H1 (cell line): ENCODE results near the gene CARD14.

Source experiments
- CTCF ChIP-seq, 3 experiments: IDR thresholded peaks; 1 replicate in 2 of 3; 2 replicates in 1 of 3; pipeline versions ENCODE4 v1.5.1 to v1.6.1; 2011; ENCODE audit warnings: low read length in 3 of 3, mild to moderate bottlenecking in 3 of 3, inconsistent platforms in 2 of 3, low read depth in 1 of 3, moderate library complexity in 1 of 3; ENCODE audit not compliant: insufficient read depth in 1 of 3; ENCODE audit errors: control extremely low read depth in 1 of 3
- NANOG ChIP-seq: IDR thresholded peaks from 2 replicates; pipeline ENCODE4 v1.6.1; 2011; ENCODE audit warnings: low read length, low read depth, mild to moderate bottlenecking, inconsistent platforms; ENCODE audit not compliant: insufficient read depth, poor library complexity, severe bottlenecking
- POLR2A ChIP-seq, 2 experiments: IDR thresholded peaks; 1 replicate in 1 of 2; 2 replicates in 1 of 2; pipeline ENCODE4 v1.6.1; 2011; ENCODE audit warnings: low read depth in 2 of 2, low read length in 2 of 2, mild to moderate bottlenecking in 2 of 2; ENCODE audit errors: control extremely low read depth in 1 of 2
- POU5F1 ChIP-seq: IDR thresholded peaks from 2 replicates; pipeline ENCODE4 v1.6.1; 2011; ENCODE audit warnings: low read depth, mild to moderate bottlenecking, low read length, moderate library complexity
- ZNF274 ChIP-seq: IDR thresholded peaks from 2 replicates; pipeline ENCODE4 v1.7.0; 2012; ENCODE audit warnings: low read length, borderline replicate concordance; ENCODE audit errors: extremely low read depth

GRCh38 chr17:80169107-80169506 lies 723 bp upstream of the CARD14 start:
- TF ChIP-seq POLR2A (IDR thresholded peaks at IDR 0.05; ENCODE audit: control extremely low read depth in 1 of 2, low read depth in 2 of 2, low read length in 2 of 2), result no peak
- no peak for TF ChIP-seq ZNF274
- TF ChIP-seq CTCF (IDR thresholded peaks at IDR 0.05; ENCODE audit: control extremely low read depth in 1 of 3, insufficient read depth in 1 of 3, low read depth in 1 of 3, low read length in 3 of 3), result no peak
- TF ChIP-seq POU5F1, result no peak
- no peak for TF ChIP-seq NANOG
